ENCODE data around the gene UROC1.

UROC1 gene

GRCh38 chr3:126434264-126434590 is 83.3 kb downstream of the UROC1 start:
- no peak overlapping the region for H3K14ac ChIP-seq (ENCODE audit: low read length in 2 of 2)
- H2BK120ac ChIP-seq (ENCODE audit: low read depth, low read length) = no peak overlapping the region
- no peak overlapping the region for H3K4ac ChIP-seq (ENCODE audit: low read depth in 1 of 2, low read length in 2 of 2)
- no peak overlapping the region for H3K18ac ChIP-seq (ENCODE audit: low read depth in 1 of 2, low read length in 2 of 2)
- H3K36me3 ChIP-seq (ENCODE audit: control insufficient read depth in 1 of 2, insufficient read depth in 2 of 2, low read depth in 1 of 2, low read length in 2 of 2) = peaks cover 36 to 38% of the 10 kb centered on the region in 2 experiments
- no peak overlapping the region for H4K91ac ChIP-seq (ENCODE audit: low read length)
- no peak for DNase-seq
- H2BK15ac ChIP-seq (ENCODE audit: low read depth, poor library complexity, severe bottlenecking) = no peak overlapping the region
- no peak overlapping the region for H2AK5ac ChIP-seq (ENCODE audit: low read length, severe bottlenecking)
- H3K4me2 ChIP-seq (ENCODE audit: low read length, poor library complexity, severe bottlenecking) = no peak overlapping the region
- peak overlapping the region; percentile 21 for H4K8ac ChIP-seq (ENCODE audit: low read length)
- H3K27me3 ChIP-seq (ENCODE audit: control insufficient read depth in 1 of 2, insufficient read depth in 1 of 2, low read length in 2 of 2) = no peaks in the 10 kb centered on the region
- no peak overlapping the region for H3K27ac ChIP-seq (ENCODE audit: low read length, poor library complexity, severe bottlenecking)
- no peak overlapping the region for H2BK5ac ChIP-seq (ENCODE audit: low read depth, low read length, poor library complexity, severe bottlenecking)
- H3K4me1 ChIP-seq (ENCODE audit: control insufficient read depth, insufficient read depth, low read depth, low read length) = peaks cover 2% of the 10 kb centered on the region
- H3K9me3 ChIP-seq (ENCODE audit: control insufficient read depth, low read length) = no peaks in the 10 kb centered on the region
- no peak overlapping the region for H3K23ac ChIP-seq (ENCODE audit: low read length in 2 of 2)
- no peak overlapping the region for H2BK12ac ChIP-seq (ENCODE audit: low read length in 2 of 2)
- H2AFZ ChIP-seq (ENCODE audit: low read depth, low read length) = no peak overlapping the region
- H3K9ac ChIP-seq (ENCODE audit: low read length) = no peak overlapping the region
- no peaks in the 10 kb centered on the region for H3K79me1 ChIP-seq (replicated peaks; ENCODE audit: low read length, poor library complexity, severe bottlenecking)
- H3K4me3 ChIP-seq (ENCODE audit: insufficient read depth in 1 of 2, low read depth in 1 of 2, low read length in 2 of 2) = no peak overlapping the region
- 98% methylated on average over 6 of the region's 6 CpGs for WGBS

- H2BK5ac ChIP-seq (ENCODE audit: low read depth, low read length, poor library complexity, severe bottlenecking) = no peak overlapping the region
- no peak overlapping the region for H2BK120ac ChIP-seq (ENCODE audit: low read depth, low read length)
- WGBS = 93% methylated on average over 13 of the region's 13 CpGs
- peaks cover 30 to 36% of the 10 kb centered on the region in 2 experiments for H3K36me3 ChIP-seq (ENCODE audit: control insufficient read depth in 1 of 2, insufficient read depth in 2 of 2, low read depth in 1 of 2, low read length in 2 of 2)
- H4K8ac ChIP-seq (ENCODE audit: low read length) = peak overlapping the region; percentile 21
- no peaks in the 10 kb centered on the region for H3K79me1 ChIP-seq (replicated peaks; ENCODE audit: low read length, poor library complexity, severe bottlenecking)
- no peak for DNase-seq
- H3K4ac ChIP-seq (ENCODE audit: low read depth in 1 of 2, low read length in 2 of 2) = no peak overlapping the region
- no peak overlapping the region for H2AK5ac ChIP-seq (ENCODE audit: low read length, severe bottlenecking)
- no peak overlapping the region for H4K91ac ChIP-seq (ENCODE audit: low read length)
- no peak overlapping the region for H3K4me2 ChIP-seq (ENCODE audit: low read length, poor library complexity, severe bottlenecking)
- H2AFZ ChIP-seq (ENCODE audit: low read depth, low read length) = no peak overlapping the region
- no peak overlapping the region for H3K9ac ChIP-seq (ENCODE audit: low read length)
- H2BK12ac ChIP-seq (ENCODE audit: low read length in 2 of 2) = no peak overlapping the region
- H3K27me3 ChIP-seq (ENCODE audit: control insufficient read depth in 1 of 2, insufficient read depth in 1 of 2, low read length in 2 of 2) = no peaks in the 10 kb centered on the region
- H3K18ac ChIP-seq (ENCODE audit: low read depth in 1 of 2, low read length in 2 of 2) = no peak overlapping the region
- no peak overlapping the region for H3K23ac ChIP-seq (ENCODE audit: low read length in 2 of 2)
- no peak overlapping the region for H3K4me3 ChIP-seq (ENCODE audit: insufficient read depth in 1 of 2, low read depth in 1 of 2, low read length in 2 of 2)
- no peaks in the 10 kb centered on the region for H3K9me3 ChIP-seq (ENCODE audit: control insufficient read depth, low read length)
- H3K27ac ChIP-seq (ENCODE audit: low read length, poor library complexity, severe bottlenecking) = no peak overlapping the region
- peaks cover 2% of the 10 kb centered on the region for H3K4me1 ChIP-seq (ENCODE audit: control insufficient read depth, insufficient read depth, low read depth, low read length)
- H2BK15ac ChIP-seq (ENCODE audit: low read depth, poor library complexity, severe bottlenecking) = no peak overlapping the region
- no peak overlapping the region for H3K14ac ChIP-seq (ENCODE audit: low read length in 2 of 2)
Observed at GRCh38 chr3:126433496-126434263, 83.9 kb downstream of the UROC1 start.

- Histone ChIP-seq H3K9ac (ENCODE audit: low read length) (no peak overlapping the region), H3K36me3 (ENCODE audit: control insufficient read depth in 1 of 2, insufficient read depth in 2 of 2, low read depth in 1 of 2, low read length in 2 of 2) (peaks cover 24 to 32% of the 10 kb centered on the region in 2 experiments), H3K27me3 (ENCODE audit: control insufficient read depth in 1 of 2, insufficient read depth in 1 of 2, low read length in 2 of 2) (no peaks in the 10 kb centered on the region), H3K18ac (ENCODE audit: low read depth in 1 of 2, low read length in 2 of 2) (no peak overlapping the region), H2BK120ac (ENCODE audit: low read depth, low read length) (no peak overlapping the region), H3K4me3 (ENCODE audit: insufficient read depth in 1 of 2, low read depth in 1 of 2, low read length in 2 of 2) (no peak overlapping the region), H3K4me2 (ENCODE audit: low read length, poor library complexity, severe bottlenecking) (no peak overlapping the region), H3K79me1 (replicated peaks; ENCODE audit: low read length, poor library complexity, severe bottlenecking) (no peaks in the 10 kb centered on the region), H2BK12ac (ENCODE audit: low read length in 2 of 2) (no peak overlapping the region), H2BK15ac (ENCODE audit: low read depth, poor library complexity, severe bottlenecking) (no peak overlapping the region), H4K8ac (ENCODE audit: low read length) (no peak overlapping the region), H3K14ac (ENCODE audit: low read length in 2 of 2) (no peak overlapping the region), H2BK5ac (ENCODE audit: low read depth, low read length, poor library complexity, severe bottlenecking) (no peak overlapping the region), H3K4me1 (ENCODE audit: control insufficient read depth, insufficient read depth, low read depth, low read length) (peaks cover 2% of the 10 kb centered on the region), H3K4ac (ENCODE audit: low read depth in 1 of 2, low read length in 2 of 2) (no peak overlapping the region), H4K91ac (ENCODE audit: low read length) (no peak overlapping the region), H2AK5ac (ENCODE audit: low read length, severe bottlenecking) (no peak overlapping the region), H3K27ac (ENCODE audit: low read length, poor library complexity, severe bottlenecking) (no peak overlapping the region), H3K23ac (ENCODE audit: low read length in 2 of 2) (peak overlapping the region in 1 of 2 experiments; percentile 14), H2AFZ (ENCODE audit: low read depth, low read length) (no peak overlapping the region), H3K9me3 (ENCODE audit: control insufficient read depth, low read length) (no peaks in the 10 kb centered on the region)
- no peak for DNase-seq
- WGBS = 98% methylated on average over 5 of the region's 6 CpGs
Observed at GRCh38 chr3:126433105-126433430, 84.5 kb downstream of the UROC1 start.

- H2BK5ac ChIP-seq (ENCODE audit: low read depth, low read length, poor library complexity, severe bottlenecking) = no peak overlapping the region
- peaks cover 19 to 26% of the 10 kb centered on the region in 2 experiments for H3K36me3 ChIP-seq (ENCODE audit: control insufficient read depth in 1 of 2, insufficient read depth in 2 of 2, low read depth in 1 of 2, low read length in 2 of 2)
- no peaks in the 10 kb centered on the region for H3K27me3 ChIP-seq (ENCODE audit: control insufficient read depth in 1 of 2, insufficient read depth in 1 of 2, low read length in 2 of 2)
- H4K91ac ChIP-seq (ENCODE audit: low read length) = no peak overlapping the region
- no peak overlapping the region for H3K4me3 ChIP-seq (ENCODE audit: insufficient read depth in 1 of 2, low read depth in 1 of 2, low read length in 2 of 2)
- no peak overlapping the region for H3K18ac ChIP-seq (ENCODE audit: low read depth in 1 of 2, low read length in 2 of 2)
- no peak overlapping the region for H3K27ac ChIP-seq (ENCODE audit: low read length, poor library complexity, severe bottlenecking)
- no peak overlapping the region for H3K4me2 ChIP-seq (ENCODE audit: low read length, poor library complexity, severe bottlenecking)
- peak overlapping the region in 1 of 2 experiments; percentile 14 for H3K23ac ChIP-seq (ENCODE audit: low read length in 2 of 2)
- DNase-seq = peak; percentile 5
- no peak overlapping the region for H2BK15ac ChIP-seq (ENCODE audit: low read depth, poor library complexity, severe bottlenecking)
- H3K9me3 ChIP-seq (ENCODE audit: control insufficient read depth, low read length) = peaks cover 1% of the 10 kb centered on the region
- no peak overlapping the region for H2BK12ac ChIP-seq (ENCODE audit: low read length in 2 of 2)
- no peak overlapping the region for H3K9ac ChIP-seq (ENCODE audit: low read length)
- 86% methylated on average over 4 of the region's 4 CpGs for WGBS
- H3K4me1 ChIP-seq (ENCODE audit: control insufficient read depth, insufficient read depth, low read depth, low read length) = peaks cover 2% of the 10 kb centered on the region
- no peak overlapping the region for H4K8ac ChIP-seq (ENCODE audit: low read length)
- H2BK120ac ChIP-seq (ENCODE audit: low read depth, low read length) = no peak overlapping the region
- H2AFZ ChIP-seq (ENCODE audit: low read depth, low read length) = no peak overlapping the region
- no peak overlapping the region for H3K14ac ChIP-seq (ENCODE audit: low read length in 2 of 2)
- H3K79me1 ChIP-seq (replicated peaks; ENCODE audit: low read length, poor library complexity, severe bottlenecking) = no peaks in the 10 kb centered on the region
- H3K4ac ChIP-seq (ENCODE audit: low read depth in 1 of 2, low read length in 2 of 2) = no peak overlapping the region
- no peak overlapping the region for H2AK5ac ChIP-seq (ENCODE audit: low read length, severe bottlenecking)
Observed at GRCh38 chr3:126432361-126433104, 85.0 kb downstream of the UROC1 start.
